PC-9 (cell line): ENCODE results near the gene LGALS9. TPM values are rescaled to one million over a fixed set of nuclear protein-coding genes. Genes with fewer than 3 reads are reported as not detected.

Source experiments
- Bru-seq: library from RNA; stranded (reverse); fragments of 400-500 nt; gene quantifications from one replicate; lab custom pipeline; 2021; lab: Mats Ljungman, UMichigan
- BruChase-seq, 2 experiments: library from RNA; stranded (reverse); fragments of 400-500 nt; gene quantifications; one replicate each; lab custom pipeline; 2021; lab: Mats Ljungman, UMichigan
- BruUV-seq: library from RNA; stranded (reverse); fragments of 400-500 nt; replicated peaks from 2 replicates; lab custom pipeline; 2021; lab: Mats Ljungman, UMichigan
- CTCF ChIA-PET: fragments of 300-600 bp; sonication (Branson Sonifier 250); formaldehyde crosslinking; loops from one replicate; lab custom pipeline; 2022; ENCODE audit warnings: antibody characterized with exemption; lab: Charles Lee
- POLR2A ChIA-PET: fragments of 300-600 bp; sonication (Branson Sonifier 250); formaldehyde crosslinking; loops from one replicate; lab custom pipeline; 2022; ENCODE audit warnings: antibody characterized with exemption; ENCODE audit not compliant: unreplicated experiment; lab: Charles Lee
- DNase-seq, 2 experiments: peaks; one replicate each; pipeline versions ENCODE4 v3.0.0 to v3.0.0-alpha.2; 2015 to 2022; ENCODE audit warnings: mixed read lengths in 1 of 2
- H2AFZ ChIP-seq: fragments of 200-600 bp; sonication (generic); 2 replicates; pipeline ENCODE4 v1.8.1; 2017; ENCODE audit warnings: antibody characterized with exemption
- H3F3A ChIP-seq: fragments of 200-600 bp; sonication (generic); 2 replicates; pipeline ENCODE4 v1.8.1; 2017; ENCODE audit warnings: antibody characterized with exemption, mild to moderate bottlenecking, low read depth; ENCODE audit not compliant: insufficient read depth
- H3K27ac ChIP-seq: fragments of 200-600 bp; sonication (generic); 2 replicates; pipeline ENCODE4 v1.6.1; 2016; ENCODE audit warnings: mixed run types
- H3K27me3 ChIP-seq: fragments of 200-600 bp; sonication (generic); 2 replicates; pipeline ENCODE4 v1.6.1; 2016; ENCODE audit warnings: low read depth, mixed run types; ENCODE audit not compliant: insufficient read depth
- H3K36me3 ChIP-seq: fragments of 200-600 bp; sonication (generic); 2 replicates; pipeline ENCODE4 v1.6.1; 2016; ENCODE audit warnings: low read depth, mixed run types
- H3K4me1 ChIP-seq: fragments of 200-600 bp; sonication (generic); replicated peaks from 2 replicates; pipeline ENCODE4 v1.6.1; 2016; ENCODE audit warnings: mixed run types; ENCODE audit not compliant: insufficient read depth
- H3K4me2 ChIP-seq: fragments of 200-600 bp; sonication (generic); 2 replicates; pipeline ENCODE4 v1.6.1; 2017; ENCODE audit warnings: mixed run types
- H3K4me3 ChIP-seq: fragments of 200-600 bp; sonication (generic); 2 replicates; pipeline ENCODE4 v1.6.1; 2016; ENCODE audit warnings: mixed run types
- H3K79me2 ChIP-seq: fragments of 200-600 bp; sonication (generic); 2 replicates; pipeline ENCODE4 v1.6.1; 2017; ENCODE audit warnings: low read depth, mixed run types
- H3K9me2 ChIP-seq: fragments of 200-600 bp; sonication (generic); 2 replicates; pipeline ENCODE4 v1.8.1; 2017; ENCODE audit warnings: mild to moderate bottlenecking; ENCODE audit not compliant: insufficient read depth
- H3K9me3 ChIP-seq: fragments of 200-600 bp; sonication (generic); 2 replicates; pipeline ENCODE4 v1.8.1; 2016; ENCODE audit warnings: low read depth; ENCODE audit not compliant: insufficient read depth
- H4K20me1 ChIP-seq: fragments of 200-600 bp; sonication (generic); 2 replicates; pipeline ENCODE4 v1.8.1; 2017; ENCODE audit not compliant: insufficient read depth
- EZH2 ChIP-seq: fragments of 200-600 bp; sonication (generic); IDR thresholded peaks from 2 replicates; pipeline ENCODE4 v1.8.0; 2017; ENCODE audit warnings: antibody characterized with exemption, low read depth
- intact Hi-C: fragments of 100-400 bp; cut with micrococcal nuclease; formaldehyde crosslinking; loops from one replicate; pipeline ENCODE4 v1.10.0; 2022; ENCODE audit not compliant: unreplicated experiment
- long read RNA-seq: library from polyadenylated mRNA; stranded (forward); transcript quantifications from one replicate; pipeline ENCODE4 v2.0.0, GENCODE V29; 2022
- total RNA-seq: library from RNA; stranded (reverse); gene quantifications from 2 replicates; pipeline ENCODE4 v1.2.3, GENCODE V29; 2021
- TF ChIP-seq, protein P1 (sequence below): fragments of 200-600 bp; sonication (generic); conservative IDR thresholded peaks from 2 replicates; pipeline ENCODE4 v1.6.1; 2017; ENCODE audit warnings: mixed run types, antibody characterized with exemption, mild to moderate bottlenecking, moderate library complexity

The LGALS9 gene
- total RNA-seq, result 11.2 and 14.5 TPM in 2 replicates
- Bru-seq, nascent RNA, result percentile 46 among the genes with signal in this experiment
- BruChase-seq, experiment 1, labeled RNA remaining after a 2-hour chase, result percentile 45 among the genes with signal in this experiment
- BruChase-seq, experiment 2, labeled RNA remaining after a 6-hour chase, result percentile 56 among the genes with signal in this experiment
- long read RNA-seq, transcript LGALS9-203 (11 exons, 3,114 nt), result major isoform, 10 of 15 reads
- long read RNA-seq, partial matches to known transcripts, result 1 of 15 reads
- long read RNA-seq, other reads (novel, unspliced or antisense), result 1 of 15 reads

- intact Hi-C loops, result no loop called here
- ChIA-PET CTCF (no interaction called here), POLR2A (no interaction called here)
- Histone ChIP-seq H3K4me1 (no peaks in the 10 kb centered on the region), H3F3A (peaks cover 3% of the 10 kb centered on the region; the same call in 1 of the 2 replicates), H3K4me2 (no peak within 1 kb of the TSS), H3K27ac (no peak within 1 kb of the TSS), H2AFZ (no peak within 1 kb of the TSS), H3K36me3 (no peaks in the 10 kb centered on the region), H3K27me3 (no peaks in the 10 kb centered on the region), H3K4me3 (no peak within 1 kb of the TSS), H3K9me2 (no peaks in the 10 kb centered on the region), H3K9me3 (no peaks in the 10 kb centered on the region), H3K79me2 (no peaks in the 10 kb centered on the region), H4K20me1 (no peaks in the 10 kb centered on the region)
- no TSS peak for BruUV-seq
- TF ChIP-seq EZH2, result no peak
- TF ChIP-seq, protein P1, sequence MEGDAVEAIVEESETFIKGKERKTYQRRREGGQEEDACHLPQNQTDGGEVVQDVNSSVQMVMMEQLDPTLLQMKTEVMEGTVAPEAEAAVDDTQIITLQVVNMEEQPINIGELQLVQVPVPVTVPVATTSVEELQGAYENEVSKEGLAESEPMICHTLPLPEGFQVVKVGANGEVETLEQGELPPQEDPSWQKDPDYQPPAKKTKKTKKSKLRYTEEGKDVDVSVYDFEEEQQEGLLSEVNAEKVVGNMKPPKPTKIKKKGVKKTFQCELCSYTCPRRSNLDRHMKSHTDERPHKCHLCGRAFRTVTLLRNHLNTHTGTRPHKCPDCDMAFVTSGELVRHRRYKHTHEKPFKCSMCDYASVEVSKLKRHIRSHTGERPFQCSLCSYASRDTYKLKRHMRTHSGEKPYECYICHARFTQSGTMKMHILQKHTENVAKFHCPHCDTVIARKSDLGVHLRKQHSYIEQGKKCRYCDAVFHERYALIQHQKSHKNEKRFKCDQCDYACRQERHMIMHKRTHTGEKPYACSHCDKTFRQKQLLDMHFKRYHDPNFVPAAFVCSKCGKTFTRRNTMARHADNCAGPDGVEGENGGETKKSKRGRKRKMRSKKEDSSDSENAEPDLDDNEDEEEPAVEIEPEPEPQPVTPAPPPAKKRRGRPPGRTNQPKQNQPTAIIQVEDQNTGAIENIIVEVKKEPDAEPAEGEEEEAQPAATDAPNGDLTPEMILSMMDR, result no peak
- peak; percentile 62 to 66 for DNase-seq
These were observed at the start of gene LGALS9 for GRCh38 chr17:27630607-27631410. Gene LGALS9 (plus strand): TSS chr17:27631188. CDS start chr17:27631266, 78 bp downstream.

- Histone ChIP-seq H3F3A (0 out of 2 replicates have a peak, but pooled peaks cover 3% of the 10 kb centered on the region), H3K4me2 (no peak overlapping the region), H3K27me3 (no peaks in the 10 kb centered on the region), H3K9me2 (no peaks in the 10 kb centered on the region), H3K4me1 (peaks cover 10% of the 10 kb centered on the region; the same call in 1 of the 2 replicates), H3K4me3 (no peak overlapping the region), H4K20me1 (no peaks in the 10 kb centered on the region), H3K9me3 (no peaks in the 10 kb centered on the region), H3K36me3 (no peaks in the 10 kb centered on the region), H3K27ac (no peak overlapping the region), H2AFZ (no peak overlapping the region), H3K79me2 (no peaks in the 10 kb centered on the region)
- ChIA-PET POLR2A (no interaction called here), CTCF (no interaction called here)
- intact Hi-C loops, result no loop called here
- TF ChIP-seq, protein P1, result no peak
- TF ChIP-seq EZH2, result no peak
- DNase-seq, result no peak
- BruUV-seq, result no TSS peak
These were observed 48.3 kb upstream of the LGALS9 start for GRCh38 chr17:27582696-27583095.

DNA sequence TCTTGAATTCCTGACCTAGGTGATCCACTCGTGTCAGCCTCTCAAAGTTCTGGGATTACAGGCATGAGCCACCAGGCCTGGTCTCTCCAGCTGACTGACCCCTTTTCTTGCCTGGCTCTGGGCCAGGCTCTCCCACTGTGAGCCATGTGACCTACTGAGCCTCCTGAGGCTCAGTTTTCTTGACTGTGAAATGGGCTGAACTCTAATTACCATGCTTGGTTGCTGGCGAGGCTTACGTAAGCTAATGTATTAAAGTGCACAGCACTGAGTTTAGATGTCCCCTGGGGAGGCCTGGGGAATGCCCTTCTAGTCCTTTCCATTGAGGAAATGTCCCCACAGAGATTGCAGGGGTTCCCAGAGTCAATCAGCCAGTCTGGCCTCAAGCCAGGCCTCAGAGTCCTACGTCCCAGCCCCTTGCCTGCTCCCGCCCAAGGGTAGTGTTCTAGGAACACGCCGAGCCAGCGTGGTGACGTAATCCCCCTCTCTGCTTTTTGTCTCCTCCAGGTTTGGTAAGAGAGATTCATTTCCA, 45.8 kb upstream of the LGALS9 start:
- BruUV-seq, result no TSS peak
- H3K4me3 ChIP-seq, result no peak overlapping the region
- no peaks in the 10 kb centered on the region for H3K9me3 ChIP-seq
- no peak overlapping the region for H2AFZ ChIP-seq
- intact Hi-C loops, result no loop called here
- no peak for TF ChIP-seq EZH2
- TF ChIP-seq, protein P1, result no peak
- POLR2A ChIA-PET, result no interaction called here
- H3K36me3 ChIP-seq, result no peaks in the 10 kb centered on the region
- H3K4me2 ChIP-seq, result no peak overlapping the region
- no peaks in the 10 kb centered on the region for H3F3A ChIP-seq
- no peaks in the 10 kb centered on the region for H3K79me2 ChIP-seq
- peaks cover 3% of the 10 kb centered on the region; the same call in 1 of the 2 replicates for H3K4me1 ChIP-seq
- no peak overlapping the region for H3K27ac ChIP-seq
- no peak for DNase-seq
- CTCF ChIA-PET, result no interaction called here
- H4K20me1 ChIP-seq, result no peaks in the 10 kb centered on the region
- H3K27me3 ChIP-seq, result no peaks in the 10 kb centered on the region
- no peaks in the 10 kb centered on the region for H3K9me2 ChIP-seq
